Measurements from ENCODE around the gene EDNRA.

Gene EDNRA

GRCh38 chr4:147498031-147498660 is 17.2 kb downstream of the EDNRA start:
- no peak for DNase-seq

GRCh38 chr4:147508346-147508745 is 27.4 kb downstream of the EDNRA start:
- DNase-seq = no peak

GRCh38 chr4:147509386-147509785 is 28.5 kb downstream of the EDNRA start:
- DNase-seq = no peak

- no peak for DNase-seq
Observed at GRCh38 chr4:147510962-147511668, 30.2 kb downstream of the EDNRA start.

GRCh38 chr4:147513091-147513490 is 32.2 kb downstream of the EDNRA start:
- DNase-seq = no peak

GRCh38 chr4:147513952-147514351 is 33.1 kb downstream of the EDNRA start:
- no peak for DNase-seq

GRCh38 chr4:147515220-147515936 is 34.5 kb downstream of the EDNRA start:
- no peak for DNase-seq

GRCh38 chr4:147516133-147516532 is 35.2 kb downstream of the EDNRA start:
- DNase-seq = peak in 2 of 4 experiments; percentile 10 to 12

- DNase-seq = no peak
Observed at GRCh38 chr4:147518086-147518485, 37.2 kb downstream of the EDNRA start.

GRCh38 chr4:147518846-147519767 is 38.2 kb downstream of the EDNRA start:
- DNase-seq = peak; percentile 51 to 71 (median 66)

GRCh38 chr4:147524601-147525000 is 43.7 kb downstream of the EDNRA start:
- no peak for DNase-seq

- DNase-seq = no peak
Observed at GRCh38 chr4:147525494-147526271, 44.8 kb downstream of the EDNRA start.

- DNase-seq = no peak
Observed at GRCh38 chr4:147526272-147526654, 45.4 kb downstream of the EDNRA start.

- no peak for DNase-seq
Observed at GRCh38 chr4:147528054-147528453, 47.2 kb downstream of the EDNRA start.

- DNase-seq = no peak
Observed at GRCh38 chr4:147530134-147530533, 49.2 kb downstream of the EDNRA start.

- DNase-seq = no peak
Observed at GRCh38 chr4:147530723-147531122, 49.8 kb downstream of the EDNRA start.

GRCh38 chr4:147532896-147533295 is 52.0 kb downstream of the EDNRA start:
- no peak for DNase-seq

GRCh38 chr4:147533331-147533730 is 52.4 kb downstream of the EDNRA start:
- DNase-seq = no peak

GRCh38 chr4:147535124-147535523 is 54.2 kb downstream of the EDNRA start:
- no peak for DNase-seq

- no peak for DNase-seq
Observed at GRCh38 chr4:147538711-147539110, 57.8 kb downstream of the EDNRA start.

GRCh38 chr4:147539959-147540358 is 59.1 kb downstream of the EDNRA start:
- DNase-seq = no peak

Measured in suppressor macrophage (primary cell).